ENCODE results near the gene PCDHB11. TPM values are rescaled to one million over a fixed set of nuclear protein-coding genes. Genes with fewer than 3 reads are reported as not detected.
"Not testable (repeated sequence)": the region's sequence is repeated elsewhere in the genome, so short reads cannot be mapped to it uniquely, and the experiment has no call there.

The PCDHB11 gene
- total RNA-seq, 2 donors from 2014 or later: 2.6 to 4.7 TPM

DNA sequence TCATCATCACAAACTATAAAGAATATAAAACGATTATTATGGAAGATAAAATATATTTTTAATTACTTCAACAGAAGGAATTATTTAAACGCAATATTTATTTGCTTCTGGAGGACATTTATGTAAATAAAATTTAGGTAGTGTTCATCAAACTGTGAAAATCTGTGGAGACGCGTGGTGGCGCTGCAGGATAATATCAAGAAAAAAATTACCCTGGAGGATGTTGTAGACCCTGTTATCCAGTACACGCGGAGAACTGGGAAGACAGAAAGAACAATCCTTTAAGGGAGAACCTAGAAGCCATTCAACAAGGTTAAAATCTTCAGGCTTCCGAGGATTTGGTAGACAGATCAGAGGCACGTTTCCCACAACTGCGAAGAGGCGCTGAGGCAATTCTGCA, 9.1 kb downstream of the PCDHB11 start, which contains the start of gene PCDHB12:
PCDHB12 (plus strand) TSS at position 242 of the 400 bp plus-strand sequence. CDS start 189 bp downstream, outside the sequence.
- peaks cover 7% of the 10 kb centered on the region for H3K27me3 Mint-ChIP-seq (ENCODE audit: insufficient read depth)
- no peak within 1 kb of the TSS for H3K27ac ChIP-seq (ENCODE audit: low read depth, low read length)
- H3K4me3 Mint-ChIP-seq: peak within 1 kb of the TSS; percentile 58
- peaks cover 24% of the 10 kb centered on the region for H3K9me3 Mint-ChIP-seq
- H3K27ac Mint-ChIP-seq: peak within 1 kb of the TSS; percentile 78
- no peaks in the 10 kb centered on the region for H3K4me1 ChIP-seq (ENCODE audit: control insufficient read depth, insufficient read depth, low read length)
- WGBS, 2 experiments (ENCODE audit: insufficient coverage in 1 of 2, insufficient read length in 1 of 2): 81 to 87% methylated on average over 10 of the region's 11 CpGs
- DNase-seq: peak; percentile 70
- H3K9ac ChIP-seq (ENCODE audit: extremely low read depth, low read length, poor library complexity, severe bottlenecking): no peak within 1 kb of the TSS
- H3K36me3 ChIP-seq (ENCODE audit: control insufficient read depth, insufficient read depth, low read length): no peaks in the 10 kb centered on the region
- TF ChIP-seq, protein P1, sequence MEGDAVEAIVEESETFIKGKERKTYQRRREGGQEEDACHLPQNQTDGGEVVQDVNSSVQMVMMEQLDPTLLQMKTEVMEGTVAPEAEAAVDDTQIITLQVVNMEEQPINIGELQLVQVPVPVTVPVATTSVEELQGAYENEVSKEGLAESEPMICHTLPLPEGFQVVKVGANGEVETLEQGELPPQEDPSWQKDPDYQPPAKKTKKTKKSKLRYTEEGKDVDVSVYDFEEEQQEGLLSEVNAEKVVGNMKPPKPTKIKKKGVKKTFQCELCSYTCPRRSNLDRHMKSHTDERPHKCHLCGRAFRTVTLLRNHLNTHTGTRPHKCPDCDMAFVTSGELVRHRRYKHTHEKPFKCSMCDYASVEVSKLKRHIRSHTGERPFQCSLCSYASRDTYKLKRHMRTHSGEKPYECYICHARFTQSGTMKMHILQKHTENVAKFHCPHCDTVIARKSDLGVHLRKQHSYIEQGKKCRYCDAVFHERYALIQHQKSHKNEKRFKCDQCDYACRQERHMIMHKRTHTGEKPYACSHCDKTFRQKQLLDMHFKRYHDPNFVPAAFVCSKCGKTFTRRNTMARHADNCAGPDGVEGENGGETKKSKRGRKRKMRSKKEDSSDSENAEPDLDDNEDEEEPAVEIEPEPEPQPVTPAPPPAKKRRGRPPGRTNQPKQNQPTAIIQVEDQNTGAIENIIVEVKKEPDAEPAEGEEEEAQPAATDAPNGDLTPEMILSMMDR (conservative IDR thresholded peaks at IDR 0.05): peak; percentile 77
- peaks cover 7% of the 10 kb centered on the region for H3K4me1 Mint-ChIP-seq
- no peaks in the 10 kb centered on the region for H3K9me3 ChIP-seq (ENCODE audit: control insufficient read depth, low read length)
- peaks cover 11% of the 10 kb centered on the region for H3K36me3 Mint-ChIP-seq (ENCODE audit: low read depth)
- no peak within 1 kb of the TSS for H3K4me3 ChIP-seq (ENCODE audit: low read length)
- H3K27me3 ChIP-seq (ENCODE audit: control insufficient read depth, insufficient read depth, low read length, poor library complexity, severe bottlenecking): no peaks in the 10 kb centered on the region

DNA sequence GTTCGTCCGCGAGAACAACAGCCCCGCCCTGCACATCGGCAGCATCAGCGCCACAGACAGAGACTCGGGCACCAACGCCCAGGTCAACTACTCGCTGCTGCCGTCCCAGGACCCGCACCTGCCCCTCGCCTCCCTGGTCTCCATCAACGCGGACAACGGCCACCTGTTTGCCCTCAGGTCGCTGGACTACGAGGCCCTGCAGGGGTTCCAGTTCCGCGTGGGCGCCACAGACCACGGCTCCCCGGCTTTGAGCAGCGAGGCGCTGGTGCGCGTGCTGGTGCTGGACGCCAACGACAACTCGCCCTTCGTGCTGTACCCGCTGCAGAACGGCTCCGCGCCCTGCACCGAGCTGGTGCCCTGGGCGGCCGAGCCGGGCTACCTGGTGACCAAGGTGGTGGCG, 10.9 kb downstream of the PCDHB11 start:
- WGBS, 2 experiments (ENCODE audit: insufficient coverage in 1 of 2, insufficient read length in 1 of 2): 95 to 100% methylated on average over 11 to 29 of the region's 39 CpGs
- not testable (repeated sequence) for H3K36me3 ChIP-seq (ENCODE audit: control insufficient read depth, insufficient read depth, low read length); H3K27ac ChIP-seq (ENCODE audit: low read depth, low read length); H3K27me3 ChIP-seq (ENCODE audit: control insufficient read depth, insufficient read depth, low read length, poor library complexity, severe bottlenecking); H3K27me3 Mint-ChIP-seq (ENCODE audit: insufficient read depth); H3K4me3 ChIP-seq (ENCODE audit: low read length); DNase-seq; H3K4me1 Mint-ChIP-seq; H3K4me3 Mint-ChIP-seq; H3K27ac Mint-ChIP-seq; H3K9me3 ChIP-seq (ENCODE audit: control insufficient read depth, low read length); H3K9ac ChIP-seq (ENCODE audit: extremely low read depth, low read length, poor library complexity, severe bottlenecking); H3K4me1 ChIP-seq (ENCODE audit: control insufficient read depth, insufficient read depth, low read length)
- H3K36me3 Mint-ChIP-seq (ENCODE audit: low read depth): peaks cover 18% of the 10 kb centered on the region
- H3K9me3 Mint-ChIP-seq: peaks cover 39% of the 10 kb centered on the region

DNA sequence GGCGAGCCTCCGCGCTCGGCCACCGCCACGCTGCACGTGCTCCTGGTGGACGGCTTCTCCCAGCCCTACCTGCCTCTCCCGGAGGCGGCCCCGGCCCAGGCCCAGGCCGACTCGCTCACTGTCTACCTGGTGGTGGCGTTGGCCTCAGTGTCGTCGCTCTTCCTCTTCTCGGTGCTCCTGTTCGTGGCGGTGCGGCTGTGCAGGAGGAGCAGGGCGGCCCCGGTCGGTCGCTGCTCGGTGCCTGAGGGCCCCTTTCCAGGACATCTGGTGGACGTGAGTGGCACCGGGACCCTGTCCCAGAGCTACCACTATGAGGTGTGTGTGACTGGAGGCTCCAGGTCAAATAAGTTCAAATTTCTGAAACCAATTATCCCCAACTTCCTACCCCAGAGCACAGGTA, 11.4 kb downstream of the PCDHB11 start:
- not testable (repeated sequence) for H3K9me3 ChIP-seq (ENCODE audit: control insufficient read depth, low read length); H3K9ac ChIP-seq (ENCODE audit: extremely low read depth, low read length, poor library complexity, severe bottlenecking); H3K4me3 ChIP-seq (ENCODE audit: low read length); H3K27ac ChIP-seq (ENCODE audit: low read depth, low read length); H3K4me3 Mint-ChIP-seq; H3K4me1 Mint-ChIP-seq; H3K27me3 Mint-ChIP-seq (ENCODE audit: insufficient read depth); H3K4me1 ChIP-seq (ENCODE audit: control insufficient read depth, insufficient read depth, low read length); DNase-seq; H3K27ac Mint-ChIP-seq; H3K27me3 ChIP-seq (ENCODE audit: control insufficient read depth, insufficient read depth, low read length, poor library complexity, severe bottlenecking); H3K36me3 ChIP-seq (ENCODE audit: control insufficient read depth, insufficient read depth, low read length)
- WGBS, 2 experiments (ENCODE audit: insufficient coverage in 1 of 2, insufficient read length in 1 of 2): 92 to 93% methylated on average over 8 to 23 of the region's 27 CpGs
- peaks cover 19% of the 10 kb centered on the region for H3K36me3 Mint-ChIP-seq (ENCODE audit: low read depth)
- peaks cover 43% of the 10 kb centered on the region for H3K9me3 Mint-ChIP-seq

GRCh38 chr5:141213656-141214339, 14.4 kb downstream of the PCDHB11 start, which contains the start of gene PCDHB13:
Gene PCDHB13 (plus strand): TSS chr5:141213919. CDS start chr5:141214124, 205 bp downstream.
- not testable (repeated sequence) for H3K4me1 ChIP-seq (ENCODE audit: control insufficient read depth, insufficient read depth, low read length); H3K27ac ChIP-seq (ENCODE audit: low read depth, low read length); H3K4me1 Mint-ChIP-seq; H3K27me3 Mint-ChIP-seq (ENCODE audit: insufficient read depth); H3K27me3 ChIP-seq (ENCODE audit: control insufficient read depth, insufficient read depth, low read length, poor library complexity, severe bottlenecking); H3K9me3 ChIP-seq (ENCODE audit: control insufficient read depth, low read length); H3K9ac ChIP-seq (ENCODE audit: extremely low read depth, low read length, poor library complexity, severe bottlenecking); H3K36me3 ChIP-seq (ENCODE audit: control insufficient read depth, insufficient read depth, low read length)
- H3K36me3 Mint-ChIP-seq (ENCODE audit: low read depth): peaks cover 27% of the 10 kb centered on the region
- peak within 1 kb of the TSS; percentile 34 for H3K4me3 Mint-ChIP-seq
- WGBS, 2 experiments (ENCODE audit: insufficient coverage in 1 of 2, insufficient read length in 1 of 2): 65% methylated on average over 10 of the region's 18 CpGs; no CpG with 5 or more reads in 1 of the 2 experiments
- H3K27ac Mint-ChIP-seq: peak within 1 kb of the TSS; percentile 58
- peak; percentile 82 for DNase-seq
- H3K4me3 ChIP-seq (ENCODE audit: low read length): peak within 1 kb of the TSS; percentile 23
- peaks cover 55% of the 10 kb centered on the region for H3K9me3 Mint-ChIP-seq
- TF ChIP-seq, protein P1 (conservative IDR thresholded peaks at IDR 0.05): peak; percentile 76

DNA sequence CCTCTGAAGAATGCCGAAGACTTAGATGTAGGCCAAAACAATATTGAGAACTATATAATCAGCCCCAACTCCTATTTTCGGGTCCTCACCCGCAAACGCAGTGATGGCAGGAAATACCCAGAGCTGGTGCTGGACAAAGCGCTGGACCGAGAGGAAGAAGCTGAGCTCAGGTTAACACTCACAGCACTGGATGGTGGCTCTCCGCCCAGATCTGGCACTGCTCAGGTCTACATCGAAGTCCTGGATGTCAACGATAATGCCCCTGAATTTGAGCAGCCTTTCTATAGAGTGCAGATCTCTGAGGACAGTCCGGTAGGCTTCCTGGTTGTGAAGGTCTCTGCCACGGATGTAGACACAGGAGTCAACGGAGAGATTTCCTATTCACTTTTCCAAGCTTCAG, 15.2 kb downstream of the PCDHB11 start:
- peaks cover 47% of the 10 kb centered on the region for H3K9me3 Mint-ChIP-seq
- H3K27me3 Mint-ChIP-seq (ENCODE audit: insufficient read depth); H3K9ac ChIP-seq (ENCODE audit: extremely low read depth, low read length, poor library complexity, severe bottlenecking); H3K27me3 ChIP-seq (ENCODE audit: control insufficient read depth, insufficient read depth, low read length, poor library complexity, severe bottlenecking); H3K36me3 ChIP-seq (ENCODE audit: control insufficient read depth, insufficient read depth, low read length); H3K4me3 Mint-ChIP-seq; H3K27ac ChIP-seq (ENCODE audit: low read depth, low read length); H3K27ac Mint-ChIP-seq; DNase-seq; H3K4me1 ChIP-seq (ENCODE audit: control insufficient read depth, insufficient read depth, low read length); H3K4me1 Mint-ChIP-seq: not testable (repeated sequence)
- H3K4me3 ChIP-seq (ENCODE audit: low read length): peak overlapping the region; percentile 23
- peaks cover 27% of the 10 kb centered on the region for H3K36me3 Mint-ChIP-seq (ENCODE audit: low read depth)
- WGBS, 2 experiments (ENCODE audit: insufficient coverage in 1 of 2, insufficient read length in 1 of 2): 91 to 92% methylated on average over 6 to 9 of the region's 12 CpGs
- H3K9me3 ChIP-seq (ENCODE audit: control insufficient read depth, low read length): peaks cover 11% of the 10 kb centered on the region

Measured in endodermal cell (in vitro differentiated cells).